ENCODE data around the gene MOBP.

MOBP gene

GRCh38 chr3:39499651-39500273 is 32.3 kb downstream of the MOBP start:
- DNase-seq, result no peak

- no peak for DNase-seq
Observed at GRCh38 chr3:39501059-39501458, 33.6 kb downstream of the MOBP start.

GRCh38 chr3:39501968-39502837 is 34.7 kb downstream of the MOBP start:
- no peak for DNase-seq

GRCh38 chr3:39502838-39503145 is 35.3 kb downstream of the MOBP start:
- DNase-seq, result no peak

- no peak for DNase-seq
Observed at GRCh38 chr3:39505866-39506742, 38.6 kb downstream of the MOBP start.

- no peak for DNase-seq
Observed at GRCh38 chr3:39506863-39507262, 39.4 kb downstream of the MOBP start.

GRCh38 chr3:39513791-39514369 is 46.4 kb downstream of the MOBP start:
- no peak for DNase-seq

- DNase-seq, result no peak
Observed at GRCh38 chr3:39515681-39516441, 48.4 kb downstream of the MOBP start.

- no peak for DNase-seq
Observed at GRCh38 chr3:39519103-39519502, 51.6 kb downstream of the MOBP start.

GRCh38 chr3:39519554-39520288 is 52.2 kb downstream of the MOBP start:
- no peak for DNase-seq

GRCh38 chr3:39521456-39521855 is 54.0 kb downstream of the MOBP start:
- no peak for DNase-seq

GRCh38 chr3:39524107-39524506 is 56.6 kb downstream of the MOBP start:
- DNase-seq, result no peak

GRCh38 chr3:39528844-39529243 is 61.4 kb downstream of the MOBP start:
- DNase-seq, result no peak

GRCh38 chr3:39529577-39529976 is 62.1 kb downstream of the MOBP start:
- DNase-seq, result no peak

GRCh38 chr3:39531066-39531465 is 63.6 kb downstream of the MOBP start:
- DNase-seq, result no peak

GRCh38 chr3:39531665-39532064 is 64.2 kb downstream of the MOBP start:
- DNase-seq, result no peak

- no peak for DNase-seq
Observed at GRCh38 chr3:39532777-39533176, 65.3 kb downstream of the MOBP start.

- DNase-seq, result no peak
Observed at GRCh38 chr3:39533226-39533625, 65.7 kb downstream of the MOBP start.

- no peak for DNase-seq
Observed at GRCh38 chr3:39540162-39540921, 72.9 kb downstream of the MOBP start.

- DNase-seq, result no peak
Observed at GRCh38 chr3:39541442-39541841, 74.0 kb downstream of the MOBP start.

GRCh38 chr3:39541917-39542329 is 74.4 kb downstream of the MOBP start:
- no peak for DNase-seq

Measured in T1000 (cell line).